WTC11 (cell line): Measurements from ENCODE around the gene DUSP15. TPM values are rescaled to one million over a fixed set of nuclear protein-coding genes. Genes with fewer than 3 reads are reported as not detected.

Source experiments
- ATAC-seq: fragments of 200-7000 bp; cut with Tn5 transposase; 2 replicates; pipeline ENCODE4 v1.10.0; 2021; ENCODE audit warnings: mild to moderate bottlenecking, moderate library complexity
- CTCF ChIA-PET: fragments of 300-600 bp; sonication (Branson Sonifier 250); formaldehyde crosslinking; loops from one replicate; lab custom pipeline; 2021; ENCODE audit warnings: antibody characterized with exemption; lab: Charles Lee
- POLR2A ChIA-PET: fragments of 350-600 bp; sonication (Branson Sonifier 250); formaldehyde crosslinking; loops from one replicate; lab custom pipeline; 2021; ENCODE audit warnings: antibody characterized with exemption; lab: Charles Lee
- DNase-seq: peaks from one replicate; pipeline ENCODE4 v3.0.0; 2021; ENCODE audit warnings: low spot score
- H3K27ac Mint-ChIP-seq: 2 replicates; pipeline ENCODE4 v1.8.0; 2021; ENCODE audit warnings: mixed read lengths
- H3K27me3 Mint-ChIP-seq: 2 replicates; pipeline ENCODE4 v1.8.0; 2021; ENCODE audit warnings: low read depth, mild to moderate bottlenecking, moderate library complexity, mixed read lengths
- H3K36me3 Mint-ChIP-seq: 2 replicates; pipeline ENCODE4 v1.8.0; 2021; ENCODE audit warnings: mixed read lengths
- H3K4me1 Mint-ChIP-seq: 2 replicates; pipeline ENCODE4 v1.8.0; 2022; ENCODE audit warnings: mixed read lengths
- H3K4me3 Mint-ChIP-seq: 2 replicates; pipeline ENCODE4 v1.8.0; 2021; ENCODE audit warnings: mild to moderate bottlenecking, moderate library complexity, mixed read lengths
- H3K9me3 Mint-ChIP-seq: 2 replicates; pipeline ENCODE4 v1.8.0; 2021; ENCODE audit warnings: mixed read lengths
- ATF1 ChIP-seq: sonication (generic); formaldehyde crosslinking; IDR thresholded peaks from 2 replicates; pipeline ENCODE4 v1.8.1; 2023; ENCODE audit warnings: mild to moderate bottlenecking, moderate library complexity, missing genetic modification reagents
- CDX4 ChIP-seq: fragments of 250-450 bp; sonication (Bioruptor Pico); IDR thresholded peaks from 2 replicates; pipeline ENCODE4 v1.9.0; 2021; ENCODE audit warnings: moderate library complexity, mild to moderate bottlenecking, inconsistent platforms, borderline replicate concordance
- ERG ChIP-seq: fragments of 250-450 bp; sonication (Bioruptor Pico); IDR thresholded peaks from 2 replicates; pipeline ENCODE4 v1.8.0; 2021; ENCODE audit warnings: mild to moderate bottlenecking
- ETV6 ChIP-seq: sonication (generic); formaldehyde crosslinking; IDR thresholded peaks from 2 replicates; pipeline ENCODE4 v1.8.1; 2022; ENCODE audit warnings: mild to moderate bottlenecking, missing genetic modification reagents
- FOXJ3 ChIP-seq: sonication (generic); formaldehyde crosslinking; IDR thresholded peaks from 2 replicates; pipeline ENCODE4 v1.9.0; 2021; ENCODE audit warnings: missing genetic modification reagents, mild to moderate bottlenecking, borderline replicate concordance
- HMGA2 ChIP-seq: fragments of 250-450 bp; sonication (Bioruptor Pico); IDR thresholded peaks from 2 replicates; pipeline ENCODE4 v1.4.0; 2021; ENCODE audit warnings: mild to moderate bottlenecking, moderate library complexity
- MYBL2 ChIP-seq: sonication (generic); formaldehyde crosslinking; IDR thresholded peaks from 2 replicates; pipeline ENCODE4 v1.8.1; 2023; ENCODE audit warnings: mild to moderate bottlenecking, moderate library complexity, missing genetic modification reagents
- NR2C2 ChIP-seq: sonication (generic); formaldehyde crosslinking; IDR thresholded peaks from 2 replicates; pipeline ENCODE4 v1.8.0; 2022; ENCODE audit warnings: mild to moderate bottlenecking, missing genetic modification reagents
- OVOL2 ChIP-seq: fragments of 250-450 bp; sonication (Bioruptor Pico); IDR thresholded peaks from 2 replicates; pipeline ENCODE4 v1.9.0; 2021; ENCODE audit warnings: mild to moderate bottlenecking, borderline replicate concordance
- PREB ChIP-seq: sonication (generic); formaldehyde crosslinking; IDR thresholded peaks from 2 replicates; pipeline ENCODE4 v1.8.1; 2022; ENCODE audit warnings: mild to moderate bottlenecking, missing genetic modification reagents, moderate library complexity, borderline replicate concordance
- RORB ChIP-seq: fragments of 250-450 bp; sonication (Bioruptor Pico); IDR thresholded peaks from 2 replicates; pipeline ENCODE4 v1.9.0; 2021; ENCODE audit warnings: mild to moderate bottlenecking
- SMAD3 ChIP-seq: sonication (generic); formaldehyde crosslinking; IDR thresholded peaks from 2 replicates; pipeline ENCODE4 v1.8.0; 2022; ENCODE audit warnings: missing genetic modification reagents, mild to moderate bottlenecking, borderline replicate concordance
- ZBTB21 ChIP-seq: sonication (generic); formaldehyde crosslinking; IDR thresholded peaks from 2 replicates; pipeline ENCODE4 v1.8.1; 2023; ENCODE audit warnings: mild to moderate bottlenecking, missing genetic modification reagents, borderline replicate concordance
- ZNF232 ChIP-seq: sonication (generic); formaldehyde crosslinking; IDR thresholded peaks from 2 replicates; pipeline ENCODE4 v1.8.0; 2022; ENCODE audit warnings: mild to moderate bottlenecking, missing genetic modification reagents
- ZNF317 ChIP-seq: sonication (generic); formaldehyde crosslinking; IDR thresholded peaks from 2 replicates; pipeline ENCODE4 v1.8.1; 2023; ENCODE audit warnings: low read depth, mild to moderate bottlenecking, moderate library complexity, missing genetic modification reagents, borderline replicate concordance
- ZNF425 ChIP-seq: fragments of 250-450 bp; sonication (Bioruptor Pico); conservative IDR thresholded peaks from 2 replicates; pipeline ENCODE4 v1.9.0; 2021; ENCODE audit warnings: mild to moderate bottlenecking
- ZNF671 ChIP-seq: fragments of 250-450 bp; sonication (Bioruptor Pico); IDR thresholded peaks from 2 replicates; pipeline ENCODE4 v1.8.0; 2021; ENCODE audit warnings: mild to moderate bottlenecking
- total RNA-seq: library from RNA; stranded (reverse); gene quantifications from 3 replicates; pipeline ENCODE4 v1.2.3, GENCODE V29; 2021
- TF ChIP-seq, protein P1 (sequence below): sonication (generic); formaldehyde crosslinking; IDR thresholded peaks from 2 replicates; pipeline ENCODE4 v1.8.1; 2022; ENCODE audit warnings: low read depth, missing genetic modification reagents, borderline replicate concordance
- TF ChIP-seq, protein P2 (sequence below): sonication (generic); formaldehyde crosslinking; conservative IDR thresholded peaks from 2 replicates; pipeline ENCODE4 v1.8.1; 2022; ENCODE audit warnings: mild to moderate bottlenecking, missing genetic modification reagents
- TF ChIP-seq, protein P3 (sequence below): fragments of 200-600 bp; IDR thresholded peaks from 2 replicates; pipeline ENCODE4 v1.8.0; 2022; ENCODE audit warnings: antibody characterized with exemption
- TF ChIP-seq, protein P4 (sequence below): sonication (generic); formaldehyde crosslinking; IDR thresholded peaks from 2 replicates; pipeline ENCODE4 v1.8.0; 2022; ENCODE audit warnings: mild to moderate bottlenecking, missing genetic modification reagents

DUSP15 gene
- total RNA-seq, 1 experiment from 2014 or later: 1.7 TPM

GRCh38 chr20:31908424-31908823, 38.1 kb upstream of the DUSP15 start:
- POLR2A ChIA-PET: no interaction called here
- H3K9me3 Mint-ChIP-seq: no peaks in the 10 kb centered on the region
- H3K4me1 Mint-ChIP-seq: peaks cover 42% of the 10 kb centered on the region
- TF ChIP-seq OVOL2 (CRISPR knock-in tag): no peak
- TF ChIP-seq, protein P1, sequence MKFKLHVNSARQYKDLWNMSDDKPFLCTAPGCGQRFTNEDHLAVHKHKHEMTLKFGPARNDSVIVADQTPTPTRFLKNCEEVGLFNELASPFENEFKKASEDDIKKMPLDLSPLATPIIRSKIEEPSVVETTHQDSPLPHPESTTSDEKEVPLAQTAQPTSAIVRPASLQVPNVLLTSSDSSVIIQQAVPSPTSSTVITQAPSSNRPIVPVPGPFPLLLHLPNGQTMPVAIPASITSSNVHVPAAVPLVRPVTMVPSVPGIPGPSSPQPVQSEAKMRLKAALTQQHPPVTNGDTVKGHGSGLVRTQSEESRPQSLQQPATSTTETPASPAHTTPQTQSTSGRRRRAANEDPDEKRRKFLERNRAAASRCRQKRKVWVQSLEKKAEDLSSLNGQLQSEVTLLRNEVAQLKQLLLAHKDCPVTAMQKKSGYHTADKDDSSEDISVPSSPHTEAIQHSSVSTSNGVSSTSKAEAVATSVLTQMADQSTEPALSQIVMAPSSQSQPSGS (CRISPR knock-in tag): no peak
- DNase-seq (no peak), ATAC-seq (no peak)
- H3K27me3 Mint-ChIP-seq: no peaks in the 10 kb centered on the region; the same call in 1 of the 2 replicates
- H3K4me3 Mint-ChIP-seq: no peak overlapping the region
- no peaks in the 10 kb centered on the region for H3K36me3 Mint-ChIP-seq
- CTCF ChIA-PET: no interaction called here
- no peak overlapping the region for H3K27ac Mint-ChIP-seq

- H3K9me3 Mint-ChIP-seq: no peaks in the 10 kb centered on the region
- H3K36me3 Mint-ChIP-seq: no peaks in the 10 kb centered on the region
- DNase-seq (no peak), ATAC-seq (no peak)
- H3K4me3 Mint-ChIP-seq: no peak overlapping the region
- CTCF ChIA-PET: no interaction called here
- no peaks in the 10 kb centered on the region; the same call in 1 of the 2 replicates for H3K27me3 Mint-ChIP-seq
- TF ChIP-seq ZNF232 (no peak), ZNF425 (CRISPR knock-in tag) (no peak), ETV6 (CRISPR knock-in tag) (no peak), ZNF317 (CRISPR knock-in tag) (no peak), PREB (CRISPR knock-in tag) (no peak), ERG (CRISPR knock-in tag) (no peak), HMGA2 (CRISPR knock-in tag) (no peak), CDX4 (CRISPR knock-in tag) (no peak), ZBTB21 (no peak), MYBL2 (CRISPR knock-in tag) (no peak), SMAD3 (CRISPR knock-in tag) (no peak), ZNF671 (CRISPR knock-in tag) (no peak), FOXJ3 (CRISPR knock-in tag) (no peak), RORB (CRISPR knock-in tag) (no peak), NR2C2 (no peak), ATF1 (no peak)
- TF ChIP-seq, protein P2, sequence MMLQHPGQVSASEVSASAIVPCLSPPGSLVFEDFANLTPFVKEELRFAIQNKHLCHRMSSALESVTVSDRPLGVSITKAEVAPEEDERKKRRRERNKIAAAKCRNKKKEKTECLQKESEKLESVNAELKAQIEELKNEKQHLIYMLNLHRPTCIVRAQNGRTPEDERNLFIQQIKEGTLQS: no peak
- TF ChIP-seq, protein P3, sequence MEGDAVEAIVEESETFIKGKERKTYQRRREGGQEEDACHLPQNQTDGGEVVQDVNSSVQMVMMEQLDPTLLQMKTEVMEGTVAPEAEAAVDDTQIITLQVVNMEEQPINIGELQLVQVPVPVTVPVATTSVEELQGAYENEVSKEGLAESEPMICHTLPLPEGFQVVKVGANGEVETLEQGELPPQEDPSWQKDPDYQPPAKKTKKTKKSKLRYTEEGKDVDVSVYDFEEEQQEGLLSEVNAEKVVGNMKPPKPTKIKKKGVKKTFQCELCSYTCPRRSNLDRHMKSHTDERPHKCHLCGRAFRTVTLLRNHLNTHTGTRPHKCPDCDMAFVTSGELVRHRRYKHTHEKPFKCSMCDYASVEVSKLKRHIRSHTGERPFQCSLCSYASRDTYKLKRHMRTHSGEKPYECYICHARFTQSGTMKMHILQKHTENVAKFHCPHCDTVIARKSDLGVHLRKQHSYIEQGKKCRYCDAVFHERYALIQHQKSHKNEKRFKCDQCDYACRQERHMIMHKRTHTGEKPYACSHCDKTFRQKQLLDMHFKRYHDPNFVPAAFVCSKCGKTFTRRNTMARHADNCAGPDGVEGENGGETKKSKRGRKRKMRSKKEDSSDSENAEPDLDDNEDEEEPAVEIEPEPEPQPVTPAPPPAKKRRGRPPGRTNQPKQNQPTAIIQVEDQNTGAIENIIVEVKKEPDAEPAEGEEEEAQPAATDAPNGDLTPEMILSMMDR: no peak
- TF ChIP-seq, protein P4, sequence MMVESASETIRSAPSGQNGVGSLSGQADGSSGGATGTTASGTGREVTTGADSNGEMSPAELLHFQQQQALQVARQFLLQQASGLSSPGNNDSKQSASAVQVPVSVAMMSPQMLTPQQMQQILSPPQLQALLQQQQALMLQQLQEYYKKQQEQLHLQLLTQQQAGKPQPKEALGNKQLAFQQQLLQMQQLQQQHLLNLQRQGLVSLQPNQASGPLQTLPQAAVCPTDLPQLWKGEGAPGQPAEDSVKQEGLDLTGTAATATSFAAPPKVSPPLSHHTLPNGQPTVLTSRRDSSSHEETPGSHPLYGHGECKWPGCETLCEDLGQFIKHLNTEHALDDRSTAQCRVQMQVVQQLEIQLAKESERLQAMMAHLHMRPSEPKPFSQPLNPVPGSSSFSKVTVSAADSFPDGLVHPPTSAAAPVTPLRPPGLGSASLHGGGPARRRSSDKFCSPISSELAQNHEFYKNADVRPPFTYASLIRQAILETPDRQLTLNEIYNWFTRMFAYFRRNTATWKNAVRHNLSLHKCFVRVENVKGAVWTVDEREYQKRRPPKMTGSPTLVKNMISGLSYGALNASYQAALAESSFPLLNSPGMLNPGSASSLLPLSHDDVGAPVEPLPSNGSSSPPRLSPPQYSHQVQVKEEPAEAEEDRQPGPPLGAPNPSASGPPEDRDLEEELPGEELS (CRISPR knock-in tag): no peak
- POLR2A ChIA-PET: no interaction called here
- H3K4me1 Mint-ChIP-seq: peaks cover 38% of the 10 kb centered on the region
- H3K27ac Mint-ChIP-seq: no peak overlapping the region
These were observed 37.7 kb upstream of the DUSP15 start for GRCh38 chr20:31908016-31908415.
